TTC549 (cell line): ENCODE measurements around the gene ACAP1.
"Not testable (repeated sequence)": the region's sequence is repeated elsewhere in the genome, so short reads cannot be mapped to it uniquely, and the experiment has no call there.

Experiments used
- FAIRE-seq: peaks from 2 replicates; lab custom pipeline; 2012; peaks lifted over from hg19 to GRCh38; lab: Jason Lieb, UNC

The ACAP1 gene

GRCh38 chr17:7329997-7330637 lies 6.2 kb upstream of the ACAP1 start:
- FAIRE-seq = no peak

- no peak for FAIRE-seq
Observed at GRCh38 chr17:7330638-7331015, 5.7 kb upstream of the ACAP1 start.

DNA sequence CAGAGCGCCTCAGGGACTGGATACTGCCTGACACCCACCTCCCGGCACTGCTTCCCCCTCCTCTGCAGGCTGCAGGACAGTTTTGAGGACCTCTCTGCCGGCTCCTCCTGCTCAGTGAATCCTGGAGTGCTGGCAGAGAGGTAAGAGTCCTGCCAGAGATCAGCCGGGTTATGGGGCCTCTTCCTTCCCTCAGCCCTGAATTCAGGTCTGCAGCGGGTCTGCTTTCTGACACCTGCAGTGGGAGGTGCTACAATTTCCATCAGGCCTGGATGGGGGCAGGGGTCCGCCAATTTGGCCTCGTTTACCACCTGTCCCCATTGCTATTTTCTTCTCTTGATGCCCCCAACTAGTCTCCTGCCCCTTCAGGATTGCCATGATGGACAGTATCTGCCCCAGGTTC lies 4.2 kb upstream of the ACAP1 start:
- FAIRE-seq = no peak

- FAIRE-seq = not testable (repeated sequence)
Observed at GRCh38 chr17:7332600-7333069, 3.7 kb upstream of the ACAP1 start.

- no peak for FAIRE-seq
Observed at GRCh38 chr17:7334938-7335538, 1.3 kb upstream of the ACAP1 start.

GRCh38 chr17:7335765-7336164 lies 564 bp upstream of the ACAP1 start:
- not testable (repeated sequence) for FAIRE-seq

- not testable (repeated sequence) for FAIRE-seq
Observed at GRCh38 chr17:7337600-7337999, 1.3 kb downstream of the ACAP1 start.

GRCh38 chr17:7340179-7340578 lies 3.9 kb downstream of the ACAP1 start:
- FAIRE-seq = no peak

DNA sequence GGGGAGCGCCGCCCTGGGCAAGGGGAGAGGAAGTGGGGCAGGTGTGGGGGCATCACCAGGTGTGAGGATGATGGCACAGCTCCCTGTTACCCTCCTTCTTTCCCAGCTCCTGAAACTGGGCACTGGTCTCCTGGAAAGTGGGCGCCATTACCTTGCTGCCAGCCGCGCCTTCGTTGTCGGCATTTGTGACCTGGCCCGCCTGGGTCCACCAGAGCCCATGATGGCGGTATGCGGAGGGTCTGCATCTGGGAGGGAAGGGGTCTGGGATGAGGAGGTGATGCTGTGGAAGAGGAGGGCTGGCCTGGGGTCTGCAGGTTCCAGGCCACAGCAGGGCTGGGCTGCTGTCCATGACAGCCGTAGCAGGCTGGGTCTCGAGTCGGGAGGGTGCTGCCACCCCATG lies 5.5 kb downstream of the ACAP1 start:
- FAIRE-seq = no peak

DNA sequence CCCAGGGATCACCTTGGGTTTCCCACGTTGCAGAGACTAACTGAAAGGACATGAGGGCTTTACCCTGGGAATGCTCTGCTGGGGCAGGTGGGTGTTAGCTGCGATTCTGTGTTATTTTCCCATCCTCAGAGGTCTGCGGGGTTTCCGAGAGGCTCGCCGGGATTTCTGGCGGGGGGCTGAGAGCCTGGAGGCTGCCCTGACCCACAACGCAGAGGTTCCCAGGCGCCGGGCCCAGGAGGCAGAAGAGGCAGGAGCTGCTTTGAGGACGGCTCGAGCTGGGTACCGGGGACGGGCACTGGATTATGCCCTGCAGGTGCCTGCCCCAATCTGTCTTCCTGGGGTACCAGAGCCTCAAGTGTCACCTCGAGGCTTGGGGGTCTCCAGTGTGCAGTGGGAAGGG lies 6.9 kb downstream of the ACAP1 start:
- no peak for FAIRE-seq

- no peak for FAIRE-seq
Observed at GRCh38 chr17:7346761-7347614, 10.7 kb downstream of the ACAP1 start.

- FAIRE-seq = no peak
Observed at GRCh38 chr17:7347630-7348477, 11.5 kb downstream of the ACAP1 start.

GRCh38 chr17:7348478-7349242 lies 12.3 kb downstream of the ACAP1 start:
- no peak for FAIRE-seq

DNA sequence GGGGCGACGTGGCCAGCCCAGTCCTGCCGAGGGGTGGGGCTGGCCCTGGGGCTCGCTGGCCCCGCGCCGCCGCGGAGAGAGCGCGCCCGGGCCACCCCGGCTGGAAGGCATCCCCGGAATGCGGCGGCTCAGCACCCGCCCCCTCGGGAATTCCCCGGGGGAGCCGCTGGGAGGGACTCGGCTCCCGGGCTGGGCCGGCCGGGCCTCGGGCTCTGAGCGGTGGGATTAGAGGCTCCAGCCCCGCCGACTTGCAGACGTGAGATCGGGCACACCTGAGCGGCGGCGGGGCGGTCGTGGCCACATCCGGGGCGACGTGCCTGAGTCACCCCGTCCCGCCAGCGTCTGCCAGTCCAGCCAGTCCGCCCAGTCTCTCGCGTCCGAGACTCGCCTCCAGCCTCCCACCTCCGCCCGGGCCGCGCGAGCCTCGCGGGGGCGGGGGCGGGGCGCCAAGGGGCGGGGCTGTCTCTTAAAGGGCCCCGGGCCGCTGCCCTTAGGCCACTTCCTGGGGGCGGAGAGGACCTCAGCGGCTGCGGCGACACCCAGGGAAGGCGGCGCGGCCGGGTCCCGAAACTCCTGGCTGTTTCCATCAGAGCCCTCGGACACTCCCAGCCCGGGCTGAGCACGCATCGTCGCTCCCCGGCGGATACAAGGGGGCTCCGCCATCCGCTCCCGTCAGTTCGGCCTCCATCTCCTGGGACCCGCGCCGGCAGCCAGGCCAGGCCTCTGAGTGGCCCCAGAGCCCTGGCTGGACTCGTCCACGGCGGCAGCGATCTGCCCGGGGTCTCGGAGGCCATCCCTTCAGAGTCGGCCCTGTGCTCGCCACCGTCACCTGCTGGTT lies 15.6 kb downstream of the ACAP1 start, which contains the start of gene KCTD11:
KCTD11 (plus strand) TSS at position 498 of the 838 bp plus-strand sequence.
- FAIRE-seq = no peak

GRCh38 chr17:7352503-7352889 lies 16.2 kb downstream of the ACAP1 start:
- no peak for FAIRE-seq

- FAIRE-seq = no peak
Observed at GRCh38 chr17:7352910-7353635, 16.7 kb downstream of the ACAP1 start.

- no peak for FAIRE-seq
Observed at GRCh38 chr17:7354262-7354843, 18.0 kb downstream of the ACAP1 start.

DNA sequence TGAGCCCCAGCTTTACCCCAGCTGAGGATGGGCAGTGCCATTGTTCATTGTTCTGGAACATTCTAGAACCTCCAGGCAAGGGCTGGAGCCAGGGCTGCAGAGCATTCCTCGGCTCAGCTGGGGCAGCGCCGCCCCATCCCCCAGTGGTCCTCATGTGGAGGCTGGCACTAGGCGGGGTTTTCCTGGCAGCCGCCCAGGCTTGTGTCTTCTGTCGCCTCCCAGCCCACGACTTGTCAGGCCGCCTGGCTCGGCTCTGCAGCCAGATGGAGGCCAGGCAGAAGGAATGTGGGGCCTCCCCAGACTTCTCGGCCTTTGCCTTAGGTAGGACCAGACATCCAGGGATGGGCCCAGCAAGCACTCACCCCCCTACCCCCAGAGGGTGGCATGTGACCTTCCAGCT lies 18.7 kb downstream of the ACAP1 start, which contains the start of gene TMEM95:
TMEM95 (plus strand) TSS at position 104 of the 400 bp plus-strand sequence; CDS start at position 153, 49 bp downstream.
- FAIRE-seq = no peak

GRCh38 chr17:7355573-7355972 lies 19.2 kb downstream of the ACAP1 start:
- no peak for FAIRE-seq
